Measurements from ENCODE around the gene RARA. TPM values are rescaled to one million over a fixed set of nuclear protein-coding genes. Genes with fewer than 3 reads are reported as not detected.

The RARA gene
- total RNA-seq, 1 donor from 2014 or later: 38.8 TPM

GRCh38 chr17:40291281-40291664 lies 17.7 kb upstream of the RARA start:
- no peak for FAIRE-seq
- Histone ChIP-seq H3K4me1 (ENCODE audit: insufficient read depth, low read length) (peaks cover 7% of the 10 kb centered on the region), H3K4me2 (ENCODE audit: low read length) (no peak overlapping the region), H3K27me3 (ENCODE audit: insufficient read depth, low read length) (no peaks in the 10 kb centered on the region), H3K4me3 (ENCODE audit: insufficient read depth, low read depth, low read length) (no peak overlapping the region), H3K9me3 (ENCODE audit: insufficient read depth, low read depth, low read length) (no peaks in the 10 kb centered on the region), H3K27ac (ENCODE audit: low read depth, low read length) (no peak overlapping the region), H2AFZ (ENCODE audit: low read depth, low read length) (no peak overlapping the region), H4K20me1 (ENCODE audit: insufficient read depth, low read length) (no peaks in the 10 kb centered on the region), H3K79me2 (ENCODE audit: insufficient read depth, low read length) (peaks cover 12% of the 10 kb centered on the region), H3K9ac (ENCODE audit: low read length) (no peak overlapping the region), H3K36me3 (ENCODE audit: insufficient read depth, low read length) (peaks cover 27% of the 10 kb centered on the region)
- Mint-ChIP-seq H3K27ac (ENCODE audit: unreplicated experiment) (peak overlapping the region; percentile 13), H3K27me3 (ENCODE audit: low read depth, unreplicated experiment) (no peaks in the 10 kb centered on the region), H3K36me3 (ENCODE audit: low read depth, unreplicated experiment) (no peaks in the 10 kb centered on the region), H3K4me3 (ENCODE audit: unreplicated experiment) (no peak overlapping the region), H3K4me1 (ENCODE audit: low read depth, unreplicated experiment) (peaks cover 12% of the 10 kb centered on the region), H3K9me3 (ENCODE audit: unreplicated experiment) (no peaks in the 10 kb centered on the region)
- DNase-seq (ENCODE audit: low read depth): no peak
- TF ChIP-seq, protein P1, sequence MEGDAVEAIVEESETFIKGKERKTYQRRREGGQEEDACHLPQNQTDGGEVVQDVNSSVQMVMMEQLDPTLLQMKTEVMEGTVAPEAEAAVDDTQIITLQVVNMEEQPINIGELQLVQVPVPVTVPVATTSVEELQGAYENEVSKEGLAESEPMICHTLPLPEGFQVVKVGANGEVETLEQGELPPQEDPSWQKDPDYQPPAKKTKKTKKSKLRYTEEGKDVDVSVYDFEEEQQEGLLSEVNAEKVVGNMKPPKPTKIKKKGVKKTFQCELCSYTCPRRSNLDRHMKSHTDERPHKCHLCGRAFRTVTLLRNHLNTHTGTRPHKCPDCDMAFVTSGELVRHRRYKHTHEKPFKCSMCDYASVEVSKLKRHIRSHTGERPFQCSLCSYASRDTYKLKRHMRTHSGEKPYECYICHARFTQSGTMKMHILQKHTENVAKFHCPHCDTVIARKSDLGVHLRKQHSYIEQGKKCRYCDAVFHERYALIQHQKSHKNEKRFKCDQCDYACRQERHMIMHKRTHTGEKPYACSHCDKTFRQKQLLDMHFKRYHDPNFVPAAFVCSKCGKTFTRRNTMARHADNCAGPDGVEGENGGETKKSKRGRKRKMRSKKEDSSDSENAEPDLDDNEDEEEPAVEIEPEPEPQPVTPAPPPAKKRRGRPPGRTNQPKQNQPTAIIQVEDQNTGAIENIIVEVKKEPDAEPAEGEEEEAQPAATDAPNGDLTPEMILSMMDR (IDR thresholded peaks at IDR 0.05; ENCODE audit: insufficient read depth, low read depth, low read length): no peak
- no peak for TF ChIP-seq EZH2 (IDR thresholded peaks at IDR 0.05; ENCODE audit: insufficient read depth, low read length)

- Histone ChIP-seq H3K9ac (ENCODE audit: low read length) (no peak overlapping the region), H3K79me2 (ENCODE audit: insufficient read depth, low read length) (peaks cover 9% of the 10 kb centered on the region), H3K4me3 (ENCODE audit: insufficient read depth, low read depth, low read length) (no peak overlapping the region), H3K9me3 (ENCODE audit: insufficient read depth, low read depth, low read length) (no peaks in the 10 kb centered on the region), H3K4me1 (ENCODE audit: insufficient read depth, low read length) (peaks cover 1% of the 10 kb centered on the region), H3K27me3 (ENCODE audit: insufficient read depth, low read length) (no peaks in the 10 kb centered on the region), H3K27ac (ENCODE audit: low read depth, low read length) (no peak overlapping the region), H4K20me1 (ENCODE audit: insufficient read depth, low read length) (no peaks in the 10 kb centered on the region), H2AFZ (ENCODE audit: low read depth, low read length) (no peak overlapping the region), H3K4me2 (ENCODE audit: low read length) (no peak overlapping the region), H3K36me3 (ENCODE audit: insufficient read depth, low read length) (peaks cover 29% of the 10 kb centered on the region)
- Mint-ChIP-seq H3K4me3 (ENCODE audit: unreplicated experiment) (no peak overlapping the region), H3K36me3 (ENCODE audit: low read depth, unreplicated experiment) (no peaks in the 10 kb centered on the region), H3K9me3 (ENCODE audit: unreplicated experiment) (no peaks in the 10 kb centered on the region), H3K4me1 (ENCODE audit: low read depth, unreplicated experiment) (peaks cover 12% of the 10 kb centered on the region), H3K27ac (ENCODE audit: unreplicated experiment) (no peak overlapping the region), H3K27me3 (ENCODE audit: low read depth, unreplicated experiment) (no peaks in the 10 kb centered on the region)
- TF ChIP-seq, protein P1 (IDR thresholded peaks at IDR 0.05; ENCODE audit: insufficient read depth, low read depth, low read length): no peak
- no peak for TF ChIP-seq EZH2 (IDR thresholded peaks at IDR 0.05; ENCODE audit: insufficient read depth, low read length)
- FAIRE-seq: no peak
- DNase-seq (ENCODE audit: low read depth): no peak
Measured at GRCh38 chr17:40293363-40293762, 15.6 kb upstream of the RARA start.

DNA sequence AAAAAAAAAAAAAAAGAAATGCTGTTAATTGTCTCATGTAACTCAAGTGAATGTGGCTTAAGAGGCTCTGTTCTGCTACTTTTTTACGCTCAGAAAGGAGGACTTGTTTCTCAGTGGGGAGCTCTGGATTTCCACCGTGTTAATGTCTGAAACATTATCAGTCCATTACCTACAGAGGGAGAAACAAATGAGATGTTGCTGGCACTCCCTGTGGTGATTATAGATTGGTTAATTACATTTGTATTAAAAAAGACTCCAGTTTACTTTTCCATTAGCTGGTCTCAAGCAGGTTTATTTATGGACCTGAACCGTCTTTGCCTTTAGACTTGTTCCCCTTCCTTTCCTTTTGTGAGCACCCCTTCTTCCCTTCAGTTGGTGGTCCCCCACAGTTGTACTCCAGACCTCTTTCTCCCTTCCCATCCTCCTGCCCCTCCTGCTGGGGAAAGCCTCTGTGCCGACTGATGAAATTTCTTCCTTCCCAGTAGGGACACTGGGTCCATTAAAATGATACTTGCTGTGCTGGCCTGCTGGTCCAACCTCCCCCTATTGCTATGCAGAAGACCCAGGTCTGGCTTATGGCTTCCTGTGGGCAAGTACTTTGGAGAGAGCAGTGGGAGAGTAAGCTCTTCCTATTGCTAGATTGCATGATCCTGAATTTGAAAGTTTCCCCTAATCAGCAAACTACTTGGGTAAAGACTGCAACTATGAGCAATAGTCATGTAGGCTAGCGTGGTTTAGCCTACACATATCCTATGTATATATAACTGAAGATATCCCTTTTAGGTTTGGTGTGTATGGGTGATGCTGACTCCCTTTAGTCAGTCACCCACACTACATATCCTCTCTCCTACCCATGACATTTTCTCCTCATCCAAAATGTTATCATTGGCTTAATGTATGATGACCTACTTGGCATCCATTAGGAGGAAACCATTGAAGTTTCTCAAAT lies 13.2 kb upstream of the RARA start:
- Histone ChIP-seq H3K4me1 (ENCODE audit: insufficient read depth, low read length) (peaks cover 4% of the 10 kb centered on the region), H3K27me3 (ENCODE audit: insufficient read depth, low read length) (no peaks in the 10 kb centered on the region), H3K27ac (ENCODE audit: low read depth, low read length) (no peak overlapping the region), H3K4me2 (ENCODE audit: low read length) (no peak overlapping the region), H2AFZ (ENCODE audit: low read depth, low read length) (no peak overlapping the region), H3K79me2 (ENCODE audit: insufficient read depth, low read length) (peaks cover 2% of the 10 kb centered on the region), H3K9me3 (ENCODE audit: insufficient read depth, low read depth, low read length) (no peaks in the 10 kb centered on the region), H3K4me3 (ENCODE audit: insufficient read depth, low read depth, low read length) (no peak overlapping the region), H4K20me1 (ENCODE audit: insufficient read depth, low read length) (no peaks in the 10 kb centered on the region), H3K36me3 (ENCODE audit: insufficient read depth, low read length) (peaks cover 35% of the 10 kb centered on the region), H3K9ac (ENCODE audit: low read length) (no peak overlapping the region)
- H3K9me3 Mint-ChIP-seq (ENCODE audit: unreplicated experiment): no peaks in the 10 kb centered on the region
- TF ChIP-seq EZH2 (IDR thresholded peaks at IDR 0.05; ENCODE audit: insufficient read depth, low read length): no peak
- TF ChIP-seq, protein P1 (IDR thresholded peaks at IDR 0.05; ENCODE audit: insufficient read depth, low read depth, low read length): no peak
- H3K36me3 Mint-ChIP-seq (ENCODE audit: low read depth, unreplicated experiment): no peaks in the 10 kb centered on the region
- peak overlapping the region; percentile 7 for H3K4me3 Mint-ChIP-seq (ENCODE audit: unreplicated experiment)
- H3K27me3 Mint-ChIP-seq (ENCODE audit: low read depth, unreplicated experiment): no peaks in the 10 kb centered on the region
- H3K27ac Mint-ChIP-seq (ENCODE audit: unreplicated experiment): no peak overlapping the region
- DNase-seq (ENCODE audit: low read depth) (no peak), FAIRE-seq (no peak)
- peaks cover 8% of the 10 kb centered on the region for H3K4me1 Mint-ChIP-seq (ENCODE audit: low read depth, unreplicated experiment)
